Vagina (tissue), 2 donors: ENCODE data around the gene MAN2A2.

Experiments used
- POLR2A ChIP-seq, 2 donors: fragments of 450-650 bp; IDR thresholded peaks; one replicate each; pipeline ENCODE4 v1.6.1; 2017; ENCODE audit warnings: antibody characterized with exemption in 2 of 2, mild to moderate bottlenecking in 2 of 2, moderate library complexity in 2 of 2
- TF ChIP-seq, protein P1 (sequence below), 3 experiments: fragments of 450-650 bp in 2 of 3; fragments of 200-600 bp in 1 of 3; sonication (generic) in 1 of 3; IDR thresholded peaks; one replicate each; pipeline ENCODE4 v1.5.1; 2017 to 2019; ENCODE audit warnings: antibody characterized with exemption in 3 of 3, mild to moderate bottlenecking in 2 of 3, moderate library complexity in 2 of 3

GRCh38 chr15:90912770-90913075 lies 9.6 kb downstream of the MAN2A2 start:
- TF ChIP-seq, protein P1, sequence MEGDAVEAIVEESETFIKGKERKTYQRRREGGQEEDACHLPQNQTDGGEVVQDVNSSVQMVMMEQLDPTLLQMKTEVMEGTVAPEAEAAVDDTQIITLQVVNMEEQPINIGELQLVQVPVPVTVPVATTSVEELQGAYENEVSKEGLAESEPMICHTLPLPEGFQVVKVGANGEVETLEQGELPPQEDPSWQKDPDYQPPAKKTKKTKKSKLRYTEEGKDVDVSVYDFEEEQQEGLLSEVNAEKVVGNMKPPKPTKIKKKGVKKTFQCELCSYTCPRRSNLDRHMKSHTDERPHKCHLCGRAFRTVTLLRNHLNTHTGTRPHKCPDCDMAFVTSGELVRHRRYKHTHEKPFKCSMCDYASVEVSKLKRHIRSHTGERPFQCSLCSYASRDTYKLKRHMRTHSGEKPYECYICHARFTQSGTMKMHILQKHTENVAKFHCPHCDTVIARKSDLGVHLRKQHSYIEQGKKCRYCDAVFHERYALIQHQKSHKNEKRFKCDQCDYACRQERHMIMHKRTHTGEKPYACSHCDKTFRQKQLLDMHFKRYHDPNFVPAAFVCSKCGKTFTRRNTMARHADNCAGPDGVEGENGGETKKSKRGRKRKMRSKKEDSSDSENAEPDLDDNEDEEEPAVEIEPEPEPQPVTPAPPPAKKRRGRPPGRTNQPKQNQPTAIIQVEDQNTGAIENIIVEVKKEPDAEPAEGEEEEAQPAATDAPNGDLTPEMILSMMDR (IDR thresholded peaks at IDR 0.05), result no peak
- TF ChIP-seq POLR2A (IDR thresholded peaks at IDR 0.05), result no peak
